Mesendoderm (in vitro differentiated cells): ENCODE measurements around the gene G6PC1.
A peak's percentile ranks its signal among the peaks of the same experiment; 100 is the strongest.
"Not testable (repeated sequence)": the region's sequence is repeated elsewhere in the genome, so short reads cannot be mapped to it uniquely, and the experiment has no call there.

ENCODE experiments used
- DNase-seq: peaks from one replicate; pipeline ENCODE4 v3.0.0; 2013
- H2AK5ac ChIP-seq: 2 replicates; pipeline ENCODE4 v1.6.1; 2013; ENCODE audit warnings: low read length, inconsistent platforms
- H2BK120ac ChIP-seq: 2 replicates; pipeline ENCODE4 v1.6.1; 2013; ENCODE audit warnings: low read depth, mild to moderate bottlenecking, low read length, moderate library complexity, mixed read lengths
- H2BK15ac ChIP-seq: replicated peaks from 2 replicates; pipeline ENCODE4 v1.6.1; 2013; ENCODE audit warnings: low read depth, mild to moderate bottlenecking, moderate library complexity
- H2BK5ac ChIP-seq: 2 replicates; pipeline ENCODE4 v1.6.1; 2013; ENCODE audit warnings: low read length, inconsistent platforms
- H3K18ac ChIP-seq: 2 replicates; pipeline ENCODE4 v1.6.1; 2013; ENCODE audit warnings: mild to moderate bottlenecking, low read length, mixed read lengths
- H3K23ac ChIP-seq: one replicate; pipeline ENCODE4 v1.6.1; 2013; ENCODE audit warnings: low read length
- H3K27ac ChIP-seq: 2 replicates; pipeline ENCODE4 v1.5.1; 2013; ENCODE audit warnings: low read depth, mild to moderate bottlenecking, inconsistent platforms, low read length, moderate library complexity
- H3K27me3 ChIP-seq: 2 replicates; pipeline ENCODE4 v1.6.1; 2013; ENCODE audit warnings: low read length, control low read depth, mild to moderate bottlenecking, inconsistent platforms; ENCODE audit not compliant: insufficient read depth, poor library complexity
- H3K36me3 ChIP-seq: 2 replicates; pipeline ENCODE4 v1.6.1; 2013; ENCODE audit warnings: low read length, inconsistent platforms; ENCODE audit not compliant: control insufficient read depth, insufficient read depth
- H3K4ac ChIP-seq: one replicate; pipeline ENCODE4 v1.6.1; 2013; ENCODE audit warnings: low read depth, mild to moderate bottlenecking, low read length, moderate library complexity
- H3K4me1 ChIP-seq: 2 replicates; pipeline ENCODE4 v1.6.1; 2013; ENCODE audit warnings: low read depth, low read length, inconsistent platforms; ENCODE audit not compliant: control insufficient read depth
- H3K4me2 ChIP-seq: 2 replicates; pipeline ENCODE4 v1.6.1; 2013; ENCODE audit warnings: low read length
- H3K4me3 ChIP-seq: 2 replicates; pipeline ENCODE4 v1.5.1; 2013; ENCODE audit warnings: mild to moderate bottlenecking, low read length
- H3K56ac ChIP-seq: one replicate; pipeline ENCODE4 v1.6.1; 2013; ENCODE audit warnings: low read length
- H3K79me1 ChIP-seq: 2 replicates; pipeline ENCODE4 v1.6.1; 2013; ENCODE audit warnings: low read length, inconsistent platforms
- H3K79me2 ChIP-seq: 2 replicates; pipeline ENCODE4 v1.6.1; 2013; ENCODE audit warnings: mild to moderate bottlenecking, low read length; ENCODE audit not compliant: control insufficient read depth, insufficient read depth
- H3K9ac ChIP-seq: 2 replicates; pipeline ENCODE4 v1.6.1; 2013; ENCODE audit warnings: low read length, inconsistent platforms
- H4K5ac ChIP-seq: one replicate; pipeline ENCODE4 v1.6.1; 2013; ENCODE audit warnings: low read length
- H4K8ac ChIP-seq: one replicate; pipeline ENCODE4 v1.6.1; 2013; ENCODE audit warnings: low read depth, mild to moderate bottlenecking, control low read depth, low read length, moderate library complexity
- WGBS: extraction: QIAGEN DNeasy Blood & Tissue Kit; methylation state at CpG from one replicate; pipeline ENCODE4 v1.1.7; 2013; ENCODE audit warnings: low lambda C conversion rate, missing lambda C conversion rate; ENCODE audit not compliant: insufficient coverage; ENCODE audit errors: extremely low coverage; 5-methylcytosine and 5-hydroxymethylcytosine counted together

Gene G6PC1

GRCh38 chr17:42899981-42900380, 618 bp upstream of the G6PC1 start:
- H3K27ac ChIP-seq, H4K5ac ChIP-seq, H3K4me3 ChIP-seq, H3K23ac ChIP-seq, DNase-seq, H2AK5ac ChIP-seq, H4K8ac ChIP-seq, H2BK15ac ChIP-seq, H3K9ac ChIP-seq, H3K79me2 ChIP-seq, H3K27me3 ChIP-seq, H3K4me2 ChIP-seq, H2BK5ac ChIP-seq, H3K56ac ChIP-seq, H3K79me1 ChIP-seq, H3K18ac ChIP-seq, H2BK120ac ChIP-seq, H3K4ac ChIP-seq, H3K36me3 ChIP-seq, H3K4me1 ChIP-seq: not testable (repeated sequence)
- WGBS, result no CpG with 5 or more reads among the region's 3 CpGs

GRCh38 chr17:42901535-42902229, 1.1 kb downstream of the G6PC1 start:
- DNase-seq, result no peak
- H3K56ac ChIP-seq, result no peak overlapping the region
- no peaks in the 10 kb centered on the region for H3K79me1 ChIP-seq
- no peak overlapping the region for H2BK120ac ChIP-seq
- H3K79me2 ChIP-seq, result no peaks in the 10 kb centered on the region
- H3K27me3 ChIP-seq, result no peaks in the 10 kb centered on the region
- H2BK15ac ChIP-seq, result no peak overlapping the region
- H2BK5ac ChIP-seq, result no peak overlapping the region
- H3K4me3 ChIP-seq, result no peak overlapping the region
- H3K18ac ChIP-seq, result no peak overlapping the region
- H3K9ac ChIP-seq, result no peak overlapping the region
- WGBS, result no CpG with 5 or more reads among the region's 10 CpGs
- H2AK5ac ChIP-seq, result no peak overlapping the region
- H3K4me1 ChIP-seq, result no peaks in the 10 kb centered on the region
- no peaks in the 10 kb centered on the region for H3K36me3 ChIP-seq
- no peak overlapping the region for H3K27ac ChIP-seq
- H3K4ac ChIP-seq, result no peak overlapping the region
- H4K5ac ChIP-seq, result no peak overlapping the region
- H3K4me2 ChIP-seq, result no peak overlapping the region
- H3K23ac ChIP-seq, result no peak overlapping the region
- H4K8ac ChIP-seq, result no peak overlapping the region

DNA sequence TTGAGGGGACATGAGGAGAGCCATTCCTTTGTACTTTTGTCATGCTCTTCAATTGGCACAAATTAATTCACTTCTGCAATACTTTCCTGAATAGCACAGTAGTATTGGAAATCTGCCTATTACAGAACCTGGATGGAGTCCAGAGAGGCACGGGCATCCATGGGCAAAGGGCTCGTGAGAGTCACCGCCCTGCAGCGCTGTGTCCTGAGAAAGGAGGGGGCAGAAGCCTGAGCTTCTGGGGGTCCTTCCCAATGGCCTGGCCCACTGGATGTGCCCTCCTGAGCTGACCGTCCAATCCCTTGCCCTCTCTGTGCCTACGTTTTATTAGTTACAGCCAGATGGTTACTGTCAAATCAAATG, 3.5 kb downstream of the G6PC1 start:
- no peaks in the 10 kb centered on the region for H3K27me3 ChIP-seq
- no peaks in the 10 kb centered on the region for H3K4me1 ChIP-seq
- H3K56ac ChIP-seq, result no peak overlapping the region
- H3K9ac ChIP-seq, result no peak overlapping the region
- DNase-seq, result no peak
- no peak overlapping the region for H2AK5ac ChIP-seq
- H2BK5ac ChIP-seq, result no peak overlapping the region
- H3K4me3 ChIP-seq, result no peak overlapping the region
- no peak overlapping the region for H3K18ac ChIP-seq
- WGBS, result no CpG with 5 or more reads among the region's 6 CpGs
- no peak overlapping the region for H4K5ac ChIP-seq
- H3K4ac ChIP-seq, result no peak overlapping the region
- H3K79me1 ChIP-seq, result no peaks in the 10 kb centered on the region
- H4K8ac ChIP-seq, result no peak overlapping the region
- H2BK120ac ChIP-seq, result no peak overlapping the region
- H2BK15ac ChIP-seq, result no peak overlapping the region
- no peak overlapping the region for H3K4me2 ChIP-seq
- no peaks in the 10 kb centered on the region for H3K36me3 ChIP-seq
- H3K79me2 ChIP-seq, result no peaks in the 10 kb centered on the region
- no peak overlapping the region for H3K27ac ChIP-seq
- H3K23ac ChIP-seq, result peak overlapping the region; percentile 17

DNA sequence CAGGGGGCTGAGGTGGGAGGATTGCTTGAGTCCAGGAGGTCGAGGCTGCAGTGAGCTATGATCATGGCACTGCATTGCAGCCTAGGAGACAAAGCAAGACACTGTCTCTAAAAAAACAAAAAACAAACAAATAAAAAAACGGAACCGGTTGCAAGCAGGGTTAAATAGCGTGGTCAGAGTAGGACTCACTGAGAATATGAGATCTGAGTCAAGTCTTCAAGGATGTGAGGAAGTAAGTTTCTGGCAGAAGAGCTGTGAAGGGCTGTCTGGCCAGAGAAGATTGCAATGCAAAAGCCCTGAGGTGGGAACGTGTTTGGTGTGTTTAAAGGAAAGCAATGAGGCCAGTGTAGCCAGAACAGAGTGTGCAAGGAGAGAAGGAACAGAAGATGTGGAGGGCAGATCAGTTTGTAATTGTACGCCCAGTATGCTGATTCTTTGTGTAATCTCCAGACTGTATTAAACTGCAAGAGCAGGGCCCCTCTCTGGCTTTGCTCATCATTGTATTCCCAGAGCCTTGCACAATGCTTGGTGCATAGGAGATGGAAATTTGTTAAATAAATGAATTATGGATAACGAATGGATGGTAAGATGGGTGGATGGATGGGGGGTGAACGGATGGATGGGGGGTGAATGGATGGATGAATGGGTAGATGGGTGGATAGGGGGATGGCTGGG, 6.3 kb downstream of the G6PC1 start:
- Histone ChIP-seq H2AK5ac (no peak overlapping the region), H3K18ac (no peak overlapping the region), H4K5ac (no peak overlapping the region), H3K4ac (no peak overlapping the region), H3K27ac (no peak overlapping the region), H2BK15ac (no peak overlapping the region), H4K8ac (no peak overlapping the region), H3K36me3 (no peaks in the 10 kb centered on the region), H3K56ac (no peak overlapping the region), H2BK120ac (no peak overlapping the region), H3K4me3 (no peak overlapping the region), H3K4me1 (no peaks in the 10 kb centered on the region), H3K79me1 (no peaks in the 10 kb centered on the region), H3K9ac (no peak overlapping the region), H3K23ac (no peak overlapping the region), H3K27me3 (no peaks in the 10 kb centered on the region), H3K79me2 (no peaks in the 10 kb centered on the region), H3K4me2 (no peak overlapping the region), H2BK5ac (no peak overlapping the region)
- no peak for DNase-seq
- WGBS, result 100% methylated on average over 1 of the region's 8 CpGs

GRCh38 chr17:42908872-42909700, 8.5 kb downstream of the G6PC1 start:
- H3K56ac ChIP-seq, result no peak overlapping the region
- H3K79me1 ChIP-seq, result no peaks in the 10 kb centered on the region
- H4K5ac ChIP-seq, result no peak overlapping the region
- H2BK5ac ChIP-seq, result no peak overlapping the region
- H3K4me2 ChIP-seq, result no peak overlapping the region
- H3K9ac ChIP-seq, result no peak overlapping the region
- no peak overlapping the region for H3K23ac ChIP-seq
- no peak overlapping the region for H3K18ac ChIP-seq
- no peak overlapping the region for H3K4me3 ChIP-seq
- no peaks in the 10 kb centered on the region for H3K27me3 ChIP-seq
- H3K4me1 ChIP-seq, result no peaks in the 10 kb centered on the region
- H2BK120ac ChIP-seq, result no peak overlapping the region
- no peak overlapping the region for H2AK5ac ChIP-seq
- H3K27ac ChIP-seq, result no peak overlapping the region
- no peak overlapping the region for H2BK15ac ChIP-seq
- H3K36me3 ChIP-seq, result no peaks in the 10 kb centered on the region
- no peaks in the 10 kb centered on the region for H3K79me2 ChIP-seq
- no peak overlapping the region for H3K4ac ChIP-seq
- H4K8ac ChIP-seq, result no peak overlapping the region
- DNase-seq, result no peak
- WGBS, result no CpG with 5 or more reads among the region's 7 CpGs
